ENCODE data around the gene CNTFR. TPM values are rescaled to one million over a fixed set of nuclear protein-coding genes. Genes with fewer than 3 reads are reported as not detected.

Gene CNTFR
- total RNA-seq, 2 donors from 2014 or later: 8.7 to 13.7 TPM

- ATAC-seq (ENCODE audit: insufficient number of reproducible peaks, low FRiP score, low read depth): no peak
- no peak for TF ChIP-seq CTCF (IDR thresholded peaks at IDR 0.05)
Observed at GRCh38 chr9:34568774-34569173, 20.8 kb downstream of the CNTFR start.

GRCh38 chr9:34568133-34568532, 21.4 kb downstream of the CNTFR start:
- Histone ChIP-seq H3K9me3 (no peaks in the 10 kb centered on the region), H3K36me3 (no peaks in the 10 kb centered on the region), H3K4me1 (ENCODE audit: control insufficient read depth in 1 of 2, low read depth in 2 of 2) (no peaks in the 10 kb centered on the region), H3K27me3 (replicated peaks; ENCODE audit: insufficient read depth) (peaks cover 6% of the 10 kb centered on the region), H3K4me3 (no peak overlapping the region), H3K27ac (no peak overlapping the region)
- TF ChIP-seq CTCF (IDR thresholded peaks at IDR 0.05): no peak
- no peak for ATAC-seq (ENCODE audit: insufficient number of reproducible peaks, low FRiP score, low read depth)
- DNase-seq (ENCODE audit: low spot score): no peak

More at GRCh38 chr9:34568774-34569173, 20.8 kb downstream of the CNTFR start:
- H3K27ac ChIP-seq: no peak overlapping the region
- no peaks in the 10 kb centered on the region for H3K4me1 ChIP-seq (ENCODE audit: control insufficient read depth in 1 of 2, low read depth in 2 of 2)
- H3K27me3 ChIP-seq (replicated peaks; ENCODE audit: insufficient read depth): peaks cover 6% of the 10 kb centered on the region
- no peaks in the 10 kb centered on the region for H3K9me3 ChIP-seq
- DNase-seq (ENCODE audit: low spot score): no peak
- H3K36me3 ChIP-seq: no peaks in the 10 kb centered on the region
- no peak overlapping the region for H3K4me3 ChIP-seq

GRCh38 chr9:34566972-34567371, 22.6 kb downstream of the CNTFR start:
- Histone ChIP-seq H3K4me3 (no peak overlapping the region), H3K27ac (no peak overlapping the region), H3K9me3 (no peaks in the 10 kb centered on the region), H3K27me3 (replicated peaks; ENCODE audit: insufficient read depth) (peaks cover 6% of the 10 kb centered on the region), H3K4me1 (ENCODE audit: control insufficient read depth in 1 of 2, low read depth in 2 of 2) (no peaks in the 10 kb centered on the region), H3K36me3 (no peaks in the 10 kb centered on the region)
- ATAC-seq (ENCODE audit: insufficient number of reproducible peaks, low FRiP score, low read depth): no peak
- TF ChIP-seq CTCF (IDR thresholded peaks at IDR 0.05): no peak
- DNase-seq (ENCODE audit: low spot score): no peak

GRCh38 chr9:34566322-34566721, 23.2 kb downstream of the CNTFR start:
- no peak overlapping the region for H3K4me3 ChIP-seq
- peaks cover 6% of the 10 kb centered on the region for H3K27me3 ChIP-seq (replicated peaks; ENCODE audit: insufficient read depth)
- DNase-seq (ENCODE audit: low spot score) (no peak), ATAC-seq (ENCODE audit: insufficient number of reproducible peaks, low FRiP score, low read depth) (no peak)
- H3K36me3 ChIP-seq: no peaks in the 10 kb centered on the region
- no peaks in the 10 kb centered on the region for H3K9me3 ChIP-seq
- no peaks in the 10 kb centered on the region for H3K4me1 ChIP-seq (ENCODE audit: control insufficient read depth in 1 of 2, low read depth in 2 of 2)
- TF ChIP-seq CTCF (IDR thresholded peaks at IDR 0.05): no peak
- no peak overlapping the region for H3K27ac ChIP-seq

- Histone ChIP-seq H3K27ac (no peak overlapping the region), H3K36me3 (no peaks in the 10 kb centered on the region), H3K9me3 (no peaks in the 10 kb centered on the region), H3K27me3 (replicated peaks; ENCODE audit: insufficient read depth) (peaks cover 6% of the 10 kb centered on the region), H3K4me3 (no peak overlapping the region), H3K4me1 (ENCODE audit: control insufficient read depth in 1 of 2, low read depth in 2 of 2) (peaks cover 0 to 3% of the 10 kb centered on the region in 2 donors)
- no peak for ATAC-seq (ENCODE audit: insufficient number of reproducible peaks, low FRiP score, low read depth)
- no peak for DNase-seq (ENCODE audit: low spot score)
- no peak for TF ChIP-seq CTCF (IDR thresholded peaks at IDR 0.05)
Observed at GRCh38 chr9:34565856-34566255, 23.7 kb downstream of the CNTFR start.
